NT2/D1 (cell line): ENCODE results near the gene NDST1.

Experiments
- DNase-seq: peaks from one replicate; pipeline ENCODE4 v3.0.0-alpha.2; 2011; ENCODE audit warnings: low read depth, low spot score
- H3K27me3 ChIP-seq: 2 replicates; pipeline ENCODE4 v1.6.0; 2011; ENCODE audit warnings: mild to moderate bottlenecking; ENCODE audit not compliant: insufficient read length, insufficient read depth
- H3K36me3 ChIP-seq: 2 replicates; pipeline ENCODE4 v1.6.1; 2011; ENCODE audit warnings: mild to moderate bottlenecking, low read length, mixed read lengths; ENCODE audit not compliant: insufficient read depth, insufficient read length
- H3K4me1 ChIP-seq: 2 replicates; pipeline ENCODE4 v1.5.1; 2011; ENCODE audit not compliant: insufficient read depth, insufficient read length
- H3K4me3 ChIP-seq: 2 replicates; pipeline ENCODE4 v1.5.1; 2011; ENCODE audit warnings: low read depth; ENCODE audit not compliant: insufficient read length
- H3K9ac ChIP-seq: 2 replicates; pipeline ENCODE4 v1.6.0; 2011; ENCODE audit warnings: low read depth; ENCODE audit not compliant: insufficient read length
- H3K9me3 ChIP-seq: 2 replicates; pipeline ENCODE4 v1.5.1; 2011; ENCODE audit warnings: mild to moderate bottlenecking, low read length; ENCODE audit not compliant: insufficient read depth
- SUZ12 ChIP-seq: IDR thresholded peaks from 2 replicates; pipeline ENCODE4 v1.6.1; 2011; ENCODE audit not compliant: insufficient read length, insufficient read depth; ENCODE audit errors: extremely low read depth
- YY1 ChIP-seq: IDR thresholded peaks from 2 replicates; pipeline ENCODE4 v1.6.1; 2011; ENCODE audit not compliant: insufficient read length, insufficient read depth
- ZNF274 ChIP-seq: IDR thresholded peaks from 2 replicates; pipeline ENCODE4 v1.6.1; 2011; ENCODE audit warnings: mild to moderate bottlenecking, low read depth, low read length

NDST1 gene

GRCh38 chr5:150596826-150597225 lies 88.9 kb downstream of the NDST1 start:
- peaks cover 7% of the 10 kb centered on the region for H3K4me1 ChIP-seq
- no peak for DNase-seq
- no peaks in the 10 kb centered on the region for H3K27me3 ChIP-seq
- TF ChIP-seq YY1 (no peak), ZNF274 (no peak), SUZ12 (no peak)
- H3K9me3 ChIP-seq, result no peaks in the 10 kb centered on the region
- H3K9ac ChIP-seq, result no peak overlapping the region
- H3K4me3 ChIP-seq, result no peak overlapping the region
- no peaks in the 10 kb centered on the region for H3K36me3 ChIP-seq

- DNase-seq, result no peak
- Histone ChIP-seq H3K4me1 (peaks cover 7% of the 10 kb centered on the region), H3K36me3 (no peaks in the 10 kb centered on the region), H3K9ac (no peak overlapping the region), H3K4me3 (no peak overlapping the region), H3K27me3 (no peaks in the 10 kb centered on the region), H3K9me3 (no peaks in the 10 kb centered on the region)
- no peak for TF ChIP-seq ZNF274
- no peak for TF ChIP-seq SUZ12
- no peak for TF ChIP-seq YY1
These were observed 90.1 kb downstream of the NDST1 start for GRCh38 chr5:150598006-150598405.

GRCh38 chr5:150598821-150599273 lies 90.9 kb downstream of the NDST1 start:
- H3K9me3 ChIP-seq, result no peaks in the 10 kb centered on the region

GRCh38 chr5:150599281-150599680 lies 91.3 kb downstream of the NDST1 start:
- Histone ChIP-seq H3K27me3 (no peaks in the 10 kb centered on the region), H3K9ac (no peak overlapping the region), H3K4me1 (peaks cover 7% of the 10 kb centered on the region), H3K4me3 (no peak overlapping the region), H3K9me3 (no peaks in the 10 kb centered on the region), H3K36me3 (no peaks in the 10 kb centered on the region)
- no peak for DNase-seq
- TF ChIP-seq SUZ12 (no peak), YY1 (no peak), ZNF274 (no peak)

More at GRCh38 chr5:150598821-150599273, 90.9 kb downstream of the NDST1 start:
- no peak for DNase-seq
- Histone ChIP-seq H3K27me3 (no peaks in the 10 kb centered on the region), H3K9ac (no peak overlapping the region), H3K4me1 (peaks cover 7% of the 10 kb centered on the region), H3K4me3 (no peak overlapping the region), H3K36me3 (no peaks in the 10 kb centered on the region)
- TF ChIP-seq SUZ12, result no peak
- no peak for TF ChIP-seq YY1
- TF ChIP-seq ZNF274, result no peak

GRCh38 chr5:150599917-150600511 lies 92.1 kb downstream of the NDST1 start:
- DNase-seq, result no peak
- Histone ChIP-seq H3K4me3 (no peak overlapping the region), H3K9me3 (no peaks in the 10 kb centered on the region), H3K27me3 (no peaks in the 10 kb centered on the region), H3K4me1 (peaks cover 7% of the 10 kb centered on the region), H3K36me3 (no peaks in the 10 kb centered on the region), H3K9ac (no peak overlapping the region)
- no peak for TF ChIP-seq YY1
- TF ChIP-seq ZNF274, result no peak
- no peak for TF ChIP-seq SUZ12

GRCh38 chr5:150600616-150601490 lies 92.9 kb downstream of the NDST1 start:
- Histone ChIP-seq H3K4me1 (peaks cover 5% of the 10 kb centered on the region), H3K9ac (no peak overlapping the region), H3K27me3 (no peaks in the 10 kb centered on the region), H3K9me3 (no peaks in the 10 kb centered on the region), H3K36me3 (no peaks in the 10 kb centered on the region), H3K4me3 (no peak overlapping the region)
- no peak for TF ChIP-seq ZNF274
- no peak for TF ChIP-seq YY1
- no peak for TF ChIP-seq SUZ12
- no peak for DNase-seq
